Epithelial cell of proximal tubule (primary cell): ENCODE measurements around the gene SLC4A11. TPM values are rescaled to one million over a fixed set of nuclear protein-coding genes. Genes with fewer than 3 reads are reported as not detected.
A peak's percentile ranks its signal among the peaks of the same experiment; 100 is the strongest.

Experiments
- DNase-seq: peaks from one replicate; pipeline ENCODE4 v3.0.0-alpha.2; 2011; ENCODE audit warnings: low read depth
- H3K4me3 ChIP-seq: 2 replicates; pipeline ENCODE4 v1.5.1; 2011; ENCODE audit warnings: low read depth, mild to moderate bottlenecking, low read length
- total RNA-seq: library from RNA; depleted of rRNA; stranded (reverse); fragments of >200 nt; gene quantifications from 2 replicates; pipeline ENCODE4 v1.2.3, GENCODE V29; 2015
- TF ChIP-seq, protein P1 (sequence below): conservative IDR thresholded peaks from 2 replicates; pipeline ENCODE4 v1.5.1; 2012; ENCODE audit warnings: low read depth, mild to moderate bottlenecking, low read length

SLC4A11 gene
- total RNA-seq, 1 donor from 2014 or later, result 3.6 TPM

DNA sequence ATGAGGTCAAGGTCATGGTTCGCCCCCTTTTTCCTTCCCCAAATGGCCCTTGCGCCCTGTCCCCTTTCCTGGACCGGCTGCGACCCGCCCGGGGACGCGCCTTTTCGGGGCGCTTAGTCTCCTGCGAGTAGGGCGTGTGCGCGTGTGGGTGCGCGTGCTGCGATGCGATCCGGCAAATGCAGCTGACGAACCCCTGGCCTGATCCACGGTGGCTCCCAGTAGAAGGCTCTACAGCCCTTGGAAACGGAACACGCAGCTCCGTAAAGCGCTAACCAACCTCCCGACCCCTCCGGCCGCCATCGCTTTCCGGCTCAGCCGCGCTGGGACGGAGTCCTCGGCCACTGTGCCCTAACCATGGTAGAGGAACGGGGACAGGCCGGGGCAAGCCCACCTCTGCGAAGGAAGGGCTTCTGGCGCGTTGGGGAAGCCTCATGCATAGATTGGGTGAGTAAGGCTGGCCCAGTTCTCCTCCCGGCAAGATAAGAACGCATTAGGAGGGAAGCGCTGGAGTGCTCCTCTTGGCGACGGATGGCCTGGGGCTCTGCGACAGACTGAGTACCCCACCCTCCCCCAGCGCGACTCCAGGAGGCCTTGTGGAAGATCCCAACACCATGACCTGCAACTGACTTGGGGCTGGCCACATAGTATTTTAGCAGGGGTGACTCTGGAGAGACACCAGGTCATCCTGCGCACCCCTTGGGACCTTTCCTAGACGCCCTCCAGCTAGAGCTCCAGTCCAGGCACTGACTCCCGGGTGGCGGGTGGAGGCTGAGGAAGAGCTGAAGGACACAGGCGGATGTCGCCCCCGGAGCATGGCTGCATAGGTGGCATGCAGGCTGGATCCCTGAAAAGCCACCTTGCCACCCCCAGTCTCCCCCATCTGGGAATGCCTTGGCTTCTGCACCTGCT, 1.1 kb upstream of the SLC4A11 start:
- peak overlapping the region; percentile 70 for H3K4me3 ChIP-seq
- no peak for DNase-seq
- TF ChIP-seq, protein P1, sequence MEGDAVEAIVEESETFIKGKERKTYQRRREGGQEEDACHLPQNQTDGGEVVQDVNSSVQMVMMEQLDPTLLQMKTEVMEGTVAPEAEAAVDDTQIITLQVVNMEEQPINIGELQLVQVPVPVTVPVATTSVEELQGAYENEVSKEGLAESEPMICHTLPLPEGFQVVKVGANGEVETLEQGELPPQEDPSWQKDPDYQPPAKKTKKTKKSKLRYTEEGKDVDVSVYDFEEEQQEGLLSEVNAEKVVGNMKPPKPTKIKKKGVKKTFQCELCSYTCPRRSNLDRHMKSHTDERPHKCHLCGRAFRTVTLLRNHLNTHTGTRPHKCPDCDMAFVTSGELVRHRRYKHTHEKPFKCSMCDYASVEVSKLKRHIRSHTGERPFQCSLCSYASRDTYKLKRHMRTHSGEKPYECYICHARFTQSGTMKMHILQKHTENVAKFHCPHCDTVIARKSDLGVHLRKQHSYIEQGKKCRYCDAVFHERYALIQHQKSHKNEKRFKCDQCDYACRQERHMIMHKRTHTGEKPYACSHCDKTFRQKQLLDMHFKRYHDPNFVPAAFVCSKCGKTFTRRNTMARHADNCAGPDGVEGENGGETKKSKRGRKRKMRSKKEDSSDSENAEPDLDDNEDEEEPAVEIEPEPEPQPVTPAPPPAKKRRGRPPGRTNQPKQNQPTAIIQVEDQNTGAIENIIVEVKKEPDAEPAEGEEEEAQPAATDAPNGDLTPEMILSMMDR, result no peak

- no peak for DNase-seq
- TF ChIP-seq, protein P1, result no peak
- peak overlapping the region; percentile 70 for H3K4me3 ChIP-seq
Measured at GRCh38 chr20:3238616-3239025, 369 bp downstream of the SLC4A11 start.

DNA sequence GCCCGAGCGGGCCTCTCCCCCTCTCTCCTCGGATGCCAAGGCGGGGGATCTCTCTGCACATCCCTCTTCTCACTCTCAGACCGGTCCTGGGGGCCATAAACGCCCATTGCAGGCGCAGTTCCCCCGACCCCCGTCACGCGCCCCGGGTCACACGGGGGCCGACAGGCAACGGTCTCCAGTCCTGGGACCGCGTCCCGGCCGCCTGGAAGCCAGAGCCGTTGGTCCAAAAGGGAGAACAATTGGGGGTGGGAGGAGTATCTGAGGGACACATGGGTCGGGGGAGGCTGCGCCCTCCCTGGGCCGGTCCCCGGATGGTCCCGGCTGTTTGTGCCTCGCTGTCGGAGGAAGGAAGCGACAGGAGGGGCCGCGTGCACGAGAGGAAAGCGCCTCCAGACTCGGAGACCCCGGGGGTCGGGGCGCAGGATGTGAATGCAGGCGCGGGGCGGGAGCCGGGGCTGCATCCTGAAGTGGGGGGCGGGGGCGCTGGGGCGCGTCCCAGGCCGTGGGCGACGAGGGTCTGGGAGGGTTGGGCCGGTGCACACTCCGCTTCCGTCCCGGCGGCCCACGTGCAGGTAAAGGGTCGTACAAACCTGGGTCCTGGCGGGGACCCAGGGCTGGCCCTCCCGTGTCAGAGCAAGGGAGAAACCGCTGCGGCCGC, 903 bp downstream of the SLC4A11 start:
- no peak for DNase-seq
- TF ChIP-seq, protein P1, result no peak
- H3K4me3 ChIP-seq, result peak overlapping the region; percentile 70

GRCh38 chr20:3237011-3237957, 1.7 kb downstream of the SLC4A11 start:
- H3K4me3 ChIP-seq, result no peak overlapping the region
- TF ChIP-seq, protein P1, result no peak
- no peak for DNase-seq

- TF ChIP-seq, protein P1, result no peak
- no peak for DNase-seq
- H3K4me3 ChIP-seq, result no peak overlapping the region
Measured at GRCh38 chr20:3235666-3236324, 3.2 kb downstream of the SLC4A11 start.

DNA sequence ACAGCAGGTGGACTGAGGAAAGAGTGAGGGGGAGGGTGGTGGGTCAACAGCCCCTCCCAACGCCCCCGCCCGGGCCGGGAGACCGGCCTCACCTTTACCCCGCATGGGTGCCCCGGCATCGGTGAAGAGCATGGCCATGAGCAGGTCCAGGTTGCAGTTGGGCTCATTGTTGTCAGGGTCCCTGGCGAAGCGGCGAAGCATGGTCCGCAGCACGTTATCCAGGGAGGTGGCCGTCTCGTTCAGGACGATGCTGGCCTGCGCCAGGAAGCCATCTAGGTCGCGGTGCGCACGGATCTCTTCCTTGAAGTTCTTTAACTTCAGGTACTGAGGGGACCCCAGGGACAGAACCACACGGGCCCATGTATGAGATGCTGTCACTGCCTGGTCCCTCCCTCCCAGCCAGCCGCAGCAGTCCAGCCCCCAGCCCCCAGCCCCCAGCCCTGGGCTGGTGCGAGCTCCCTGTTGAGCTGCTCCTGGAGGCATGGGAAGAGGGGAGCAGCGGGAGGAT, 4.9 kb downstream of the SLC4A11 start:
- TF ChIP-seq, protein P1, result no peak
- no peak for DNase-seq
- no peak overlapping the region for H3K4me3 ChIP-seq
